ENCODE data around the gene CNOT2.

DNA sequence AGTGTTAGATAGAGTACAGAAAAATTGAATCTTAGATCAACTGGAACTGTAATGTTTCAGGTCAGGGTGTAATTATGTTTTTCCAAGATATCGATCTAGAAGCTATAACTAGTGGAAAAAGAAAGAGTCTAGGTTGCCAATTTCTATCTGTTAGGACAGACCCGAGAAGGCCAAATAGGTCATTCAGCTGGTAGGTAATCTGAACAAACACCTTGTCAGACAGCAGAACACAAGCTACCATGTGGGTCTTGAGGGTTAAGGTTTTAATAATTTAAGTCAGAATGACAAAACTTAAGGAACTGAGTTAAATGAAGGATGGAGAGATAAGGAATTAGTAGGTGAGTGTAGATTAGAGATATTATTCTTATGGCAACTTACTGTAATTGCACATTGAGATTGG lies 78.0 kb downstream of the CNOT2 start:
- TF ChIP-seq CTCF (IDR thresholded peaks at IDR 0.05; ENCODE audit: insufficient read depth, low read depth, low read length) (no peak), EZH2 (IDR thresholded peaks at IDR 0.05; ENCODE audit: insufficient read depth, low read length) (no peak)

All from astrocyte (in vitro differentiated cells and primary cell).